PC-3 (cell line): Measurements from ENCODE around the gene STRADA. TPM values are rescaled to one million over a fixed set of nuclear protein-coding genes. Genes with fewer than 3 reads are reported as not detected.

ENCODE experiments used
- ATAC-seq: fragments of 200-7000 bp; cut with Tn5 transposase; 2 replicates; pipeline ENCODE4 v1.9.1; 2020; ENCODE audit warnings: mild to moderate bottlenecking, moderate library complexity
- BruUV-seq: library from RNA; stranded (reverse); fragments of 400-500 nt; replicated peaks from 2 replicates; lab custom pipeline; 2021; lab: Mats Ljungman, UMichigan
- CTCF ChIA-PET: fragments of 300-600 bp; sonication (Branson Sonifier 250); formaldehyde crosslinking; loops from one replicate; lab custom pipeline; 2022; ENCODE audit warnings: antibody characterized with exemption; lab: Charles Lee
- POLR2A ChIA-PET: fragments of 300-600 bp; sonication (Branson Sonifier 250); formaldehyde crosslinking; loops from one replicate; lab custom pipeline; 2022; ENCODE audit warnings: antibody characterized with exemption; ENCODE audit not compliant: unreplicated experiment; lab: Charles Lee
- DNase-seq: peaks from one replicate; pipeline ENCODE4 v3.0.0-alpha.2; 2015
- H2AFZ ChIP-seq: fragments of 300-600 bp; sonication (generic); 2 replicates; pipeline ENCODE4 v1.6.0; 2016; ENCODE audit warnings: antibody characterized with exemption, low read length
- H3F3A ChIP-seq: fragments of 300-600 bp; sonication (generic); one replicate; pipeline ENCODE4 v1.6.0; 2017; ENCODE audit warnings: antibody characterized with exemption, low read length, control low read depth, mild to moderate bottlenecking; ENCODE audit not compliant: unreplicated experiment
- H3K27ac ChIP-seq: fragments of 300-600 bp; sonication (generic); 2 replicates; pipeline ENCODE4 v1.5.1; 2016; ENCODE audit warnings: mild to moderate bottlenecking, low read length
- H3K27me3 ChIP-seq: fragments of 300-600 bp; sonication (generic); 2 replicates; pipeline ENCODE4 v1.6.1; 2016; ENCODE audit warnings: low read length, mixed read lengths
- H3K36me3 ChIP-seq: fragments of 300-600 bp; sonication (generic); 2 replicates; pipeline ENCODE4 v1.6.1; 2016; ENCODE audit warnings: low read depth, mixed run types, low read length, mixed read lengths
- H3K4me1 ChIP-seq: fragments of 300-600 bp; sonication (generic); 2 replicates; pipeline ENCODE4 v1.5.1; 2016; ENCODE audit warnings: low read length; ENCODE audit not compliant: insufficient read depth
- H3K4me2 ChIP-seq: fragments of 300-600 bp; sonication (generic); 2 replicates; pipeline ENCODE4 v1.6.0; 2016; ENCODE audit warnings: low read length
- H3K4me3 ChIP-seq: fragments of 300-600 bp; sonication (generic); 2 replicates; pipeline ENCODE4 v1.5.1; 2016; ENCODE audit warnings: mild to moderate bottlenecking, low read length, mixed read lengths
- H3K79me2 ChIP-seq: fragments of 300-600 bp; sonication (generic); 2 replicates; pipeline ENCODE4 v1.6.1; 2017; ENCODE audit warnings: low read length, mixed read lengths
- H3K9ac ChIP-seq: fragments of 300-600 bp; sonication (generic); 2 replicates; pipeline ENCODE4 v1.6.0; 2016; ENCODE audit warnings: mild to moderate bottlenecking, low read length
- H3K9me2 ChIP-seq: fragments of 300-600 bp; sonication (generic); replicated peaks from 2 replicates; pipeline ENCODE4 v1.6.1; 2016; ENCODE audit warnings: mixed run types, low read length, mixed read lengths
- H3K9me3 ChIP-seq: fragments of 300-600 bp; sonication (generic); 2 replicates; pipeline ENCODE4 v1.6.1; 2016; ENCODE audit warnings: low read length, mixed read lengths
- H4K20me1 ChIP-seq: fragments of 300-600 bp; sonication (generic); 2 replicates; pipeline ENCODE4 v1.6.1; 2016; ENCODE audit warnings: low read length, mixed read lengths
- EZH2 ChIP-seq: fragments of 300-600 bp; sonication (generic); IDR thresholded peaks from one replicate; pipeline ENCODE4 v1.6.1; 2017; ENCODE audit warnings: antibody characterized with exemption, mild to moderate bottlenecking, low read length; ENCODE audit not compliant: unreplicated experiment
- EZH2phosphoT487 ChIP-seq: fragments of 300-600 bp; sonication (generic); IDR thresholded peaks from 2 replicates; pipeline ENCODE4 v1.6.1; 2018; ENCODE audit warnings: mild to moderate bottlenecking, antibody characterized with exemption, low read length, borderline replicate concordance
- intact Hi-C: fragments of 100-400 bp; cut with micrococcal nuclease; formaldehyde crosslinking; loops from 2 replicates; pipeline ENCODE4 v1.9.0; 2023
- total RNA-seq: library from RNA; depleted of rRNA; stranded (reverse); fragments of >200 nt; gene quantifications from 2 replicates; pipeline ENCODE4 v1.2.3, GENCODE V29; 2014
- TF ChIP-seq, protein P1 (sequence below): fragments of 300-600 bp; sonication (generic); conservative IDR thresholded peaks from 2 replicates; pipeline ENCODE4 v1.5.1; 2017; ENCODE audit warnings: antibody characterized with exemption, low read depth, mild to moderate bottlenecking, low read length

Gene STRADA
- total RNA-seq, 1 experiment from 2014 or later, result 17.9 TPM

DNA sequence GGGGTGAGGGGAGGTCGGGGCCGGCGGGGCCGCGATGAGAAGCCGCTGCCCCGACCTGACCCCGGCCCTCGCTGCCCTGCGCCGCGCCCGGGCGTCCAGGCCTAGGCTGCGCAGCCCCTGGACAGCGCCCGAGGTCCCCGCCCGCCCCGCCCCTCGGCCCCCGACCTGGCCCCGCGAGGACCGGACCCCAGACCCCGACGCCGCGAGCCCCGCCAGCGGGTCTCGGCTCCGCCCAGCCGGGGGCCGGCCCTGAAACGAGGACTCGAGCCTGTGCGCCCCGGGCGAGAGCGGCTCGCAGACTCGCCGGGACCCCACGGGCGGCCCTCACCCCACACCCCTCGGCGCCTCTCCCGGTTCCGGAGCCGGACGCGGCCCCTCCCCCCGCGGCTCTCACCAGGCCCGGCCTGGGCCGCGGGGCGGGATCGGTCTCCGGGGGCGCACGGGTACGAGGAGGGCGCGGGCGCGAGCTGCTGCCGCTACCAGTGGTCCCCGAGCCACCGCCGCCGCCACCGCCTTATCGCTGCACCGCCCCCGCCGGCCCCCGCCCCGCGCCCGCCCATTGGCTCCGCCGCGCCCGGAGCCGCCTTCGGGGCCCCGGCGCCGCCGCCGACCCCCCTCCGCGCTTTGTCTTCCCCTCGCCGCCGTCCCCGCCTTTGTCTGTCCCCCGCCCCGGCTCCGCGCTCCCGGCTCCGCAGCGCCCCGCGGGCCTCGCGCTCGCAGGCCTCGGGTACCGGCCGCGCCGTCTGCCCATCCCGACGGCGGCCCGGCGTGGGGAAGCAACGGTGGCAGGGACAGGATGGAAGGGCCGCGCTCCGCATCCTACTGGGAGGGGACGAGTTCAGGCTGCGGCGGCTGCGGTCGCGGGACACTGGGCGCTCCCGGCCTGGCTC is 41.7 kb downstream of the STRADA start, which contains the start of gene LIMD2:
Gene LIMD2, minus strand, starts transcription at position 488 of the 890 bp plus-strand sequence. CDS start 827 bp downstream, outside the sequence.
- Histone ChIP-seq H4K20me1 (no peaks in the 10 kb centered on the region), H3K9me3 (no peaks in the 10 kb centered on the region), H3K4me2 (peak within 1 kb of the TSS; percentile 89), H3F3A (no peaks in the 10 kb centered on the region), H3K36me3 (no peaks in the 10 kb centered on the region), H3K27me3 (no peaks in the 10 kb centered on the region), H2AFZ (peak within 1 kb of the TSS; percentile 75), H3K27ac (no peak within 1 kb of the TSS), H3K4me3 (peak within 1 kb of the TSS; percentile 75), H3K4me1 (peaks cover 7% of the 10 kb centered on the region; the same call in 1 of the 2 replicates), H3K79me2 (no peaks in the 10 kb centered on the region), H3K9me2 (no peaks in the 10 kb centered on the region), H3K9ac (peak within 1 kb of the TSS; percentile 17; the same call in 1 of the 2 replicates)
- CTCF ChIA-PET, result no interaction called here
- DNase-seq, result peak; percentile 25
- TF ChIP-seq, protein P1, sequence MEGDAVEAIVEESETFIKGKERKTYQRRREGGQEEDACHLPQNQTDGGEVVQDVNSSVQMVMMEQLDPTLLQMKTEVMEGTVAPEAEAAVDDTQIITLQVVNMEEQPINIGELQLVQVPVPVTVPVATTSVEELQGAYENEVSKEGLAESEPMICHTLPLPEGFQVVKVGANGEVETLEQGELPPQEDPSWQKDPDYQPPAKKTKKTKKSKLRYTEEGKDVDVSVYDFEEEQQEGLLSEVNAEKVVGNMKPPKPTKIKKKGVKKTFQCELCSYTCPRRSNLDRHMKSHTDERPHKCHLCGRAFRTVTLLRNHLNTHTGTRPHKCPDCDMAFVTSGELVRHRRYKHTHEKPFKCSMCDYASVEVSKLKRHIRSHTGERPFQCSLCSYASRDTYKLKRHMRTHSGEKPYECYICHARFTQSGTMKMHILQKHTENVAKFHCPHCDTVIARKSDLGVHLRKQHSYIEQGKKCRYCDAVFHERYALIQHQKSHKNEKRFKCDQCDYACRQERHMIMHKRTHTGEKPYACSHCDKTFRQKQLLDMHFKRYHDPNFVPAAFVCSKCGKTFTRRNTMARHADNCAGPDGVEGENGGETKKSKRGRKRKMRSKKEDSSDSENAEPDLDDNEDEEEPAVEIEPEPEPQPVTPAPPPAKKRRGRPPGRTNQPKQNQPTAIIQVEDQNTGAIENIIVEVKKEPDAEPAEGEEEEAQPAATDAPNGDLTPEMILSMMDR, result no peak
- TF ChIP-seq EZH2 (no peak), EZH2phosphoT487 (no peak)
- POLR2A ChIA-PET, result no interaction called here
- intact Hi-C loops, result loop anchor here (2.0 to 10.0 kb wide), 4 partner anchors 41 to 275 kb away; partner anchors contain the start of genes FTSJ3, MAP3K3, PSMC5 and STRADA
- peak; percentile 37 for ATAC-seq
- BruUV-seq, result no TSS peak

DNA sequence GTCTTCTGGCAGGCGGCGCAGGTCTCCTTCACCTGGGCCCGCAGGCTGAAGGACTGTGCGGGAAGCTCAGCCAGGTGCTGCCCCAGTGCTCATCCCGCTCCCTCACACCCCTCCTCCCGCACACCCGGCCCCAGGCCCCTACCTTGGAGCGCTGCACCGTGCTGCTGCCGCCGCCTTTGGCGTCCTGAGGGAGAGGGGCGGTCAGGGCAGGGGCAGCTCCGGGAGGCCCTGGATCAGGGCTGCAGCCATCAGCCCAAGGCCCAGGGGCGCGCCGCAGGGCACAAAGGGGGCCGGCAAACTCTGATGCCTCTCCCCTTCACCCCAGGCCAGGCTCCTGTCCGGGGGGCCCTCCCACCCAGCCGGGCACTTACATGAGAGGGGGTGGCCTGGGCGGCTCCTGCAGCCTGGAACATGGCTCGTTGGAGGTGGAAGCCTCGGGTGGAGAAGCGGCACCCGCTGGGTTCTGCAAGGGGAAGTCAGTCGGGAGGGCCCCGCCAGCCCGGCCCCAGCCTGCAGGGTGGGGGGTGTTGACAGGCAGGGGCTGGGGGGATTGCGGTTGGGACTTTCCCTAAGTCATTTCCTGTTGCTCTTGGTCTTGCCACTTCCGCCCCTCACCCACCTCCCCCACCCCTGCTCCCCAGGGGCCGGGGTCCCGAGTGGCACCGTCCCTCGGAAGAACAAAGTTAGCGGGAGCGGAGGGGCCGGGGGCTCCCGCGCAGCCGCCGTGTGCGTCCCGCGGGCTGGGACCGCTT is 42.5 kb downstream of the STRADA start:
- no peaks in the 10 kb centered on the region for H3F3A ChIP-seq
- ATAC-seq, result peak; percentile 27
- peak overlapping the region; percentile 75 for H2AFZ ChIP-seq
- H3K9me3 ChIP-seq, result no peaks in the 10 kb centered on the region
- peak; percentile 25 for DNase-seq
- peak overlapping the region; percentile 75 for H3K4me3 ChIP-seq
- no peaks in the 10 kb centered on the region for H4K20me1 ChIP-seq
- peak overlapping the region; percentile 17; the same call in 1 of the 2 replicates for H3K9ac ChIP-seq
- no peaks in the 10 kb centered on the region for H3K79me2 ChIP-seq
- peaks cover 7% of the 10 kb centered on the region; the same call in 1 of the 2 replicates for H3K4me1 ChIP-seq
- ChIA-PET CTCF (interaction anchor here (0.7 kb wide), 2 partner anchors 11 to 43 kb away, joined by 3 read pairs; no protein-coding TSS in a partner anchor), POLR2A (interaction anchor here (0.6 kb wide), 1 partner anchor 43 kb away, joined by 15 read pairs; no protein-coding TSS in a partner anchor)
- H3K27me3 ChIP-seq, result no peaks in the 10 kb centered on the region
- H3K4me2 ChIP-seq, result peak overlapping the region; percentile 89
- BruUV-seq, result no TSS peak
- no peaks in the 10 kb centered on the region for H3K9me2 ChIP-seq
- TF ChIP-seq EZH2phosphoT487 (no peak), EZH2 (no peak)
- TF ChIP-seq, protein P1, result no peak
- no peak overlapping the region for H3K27ac ChIP-seq
- no peaks in the 10 kb centered on the region for H3K36me3 ChIP-seq
- intact Hi-C loops, result loop anchor here (2.0 to 10.0 kb wide), 4 partner anchors 42 to 274 kb away; partner anchors contain the start of genes FTSJ3, MAP3K3, PSMC5 and STRADA
